Measurements from ENCODE around the gene MYCN. TPM values are rescaled to one million over a fixed set of nuclear protein-coding genes. Genes with fewer than 3 reads are reported as not detected.

Gene MYCN
- polyA plus RNA-seq, 1 donor (not counting 4 experiments of a cell fraction or from before 2014, with no cell fraction given): not detected

DNA sequence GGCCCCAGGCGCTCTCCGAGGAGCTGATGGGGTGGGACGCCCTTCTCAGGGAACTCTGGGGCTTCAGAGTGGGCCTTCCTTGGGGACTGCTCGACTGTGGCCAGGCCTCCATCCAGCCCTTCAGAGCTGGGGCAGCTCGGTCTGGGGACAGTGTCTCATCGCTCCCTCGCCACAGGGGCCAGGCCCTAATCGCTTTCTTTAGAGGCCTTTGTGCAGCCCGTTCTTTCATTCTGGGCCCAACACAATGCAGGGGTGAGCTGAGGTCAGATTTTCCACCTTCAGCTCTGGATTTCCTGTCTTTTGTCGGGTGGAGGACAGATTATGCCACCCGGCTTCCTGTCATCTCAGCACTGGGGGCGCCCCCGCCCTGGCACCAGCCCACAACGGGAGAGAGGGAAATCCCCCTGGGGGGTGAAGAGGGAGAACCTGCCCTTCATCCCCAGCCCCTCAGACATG lies 25.2 kb downstream of the MYCN start:
- H3K4me2 ChIP-seq (ENCODE audit: control insufficient read depth, extremely low read depth, insufficient read depth, low read depth, low read length): no peak overlapping the region
- H3K79me2 ChIP-seq (ENCODE audit: control insufficient read depth, insufficient read depth, low read length): no peaks in the 10 kb centered on the region
- DNase-seq (ENCODE audit: low read depth, low spot score) (no peak), FAIRE-seq (no peak)
- H3K36me3 ChIP-seq (ENCODE audit: control insufficient read depth in 2 of 2, extremely low read depth in 1 of 2, insufficient read depth in 2 of 2, low read length in 2 of 2): no peaks in the 10 kb centered on the region
- H3K27me3 ChIP-seq (ENCODE audit: control insufficient read depth, extremely low read depth, insufficient read depth, low read length): no peaks in the 10 kb centered on the region
- no peak overlapping the region for H3K27ac ChIP-seq (ENCODE audit: control insufficient read depth, insufficient read depth, low read length)
- no peak overlapping the region for H3K9ac ChIP-seq (ENCODE audit: control insufficient read depth, extremely low read depth, insufficient read depth, low read length)
- H4K20me1 ChIP-seq (ENCODE audit: control insufficient read depth, extremely low read depth, insufficient read depth, low read length): no peaks in the 10 kb centered on the region
- H2AFZ ChIP-seq (ENCODE audit: control insufficient read depth, low read length): no peak overlapping the region
- H3K9me3 ChIP-seq (ENCODE audit: control insufficient read depth, low read depth, low read length): no peaks in the 10 kb centered on the region
- H3K4me1 ChIP-seq (ENCODE audit: control insufficient read depth, extremely low read depth, insufficient read depth, low read length): no peaks in the 10 kb centered on the region
- TF ChIP-seq, protein P1, sequence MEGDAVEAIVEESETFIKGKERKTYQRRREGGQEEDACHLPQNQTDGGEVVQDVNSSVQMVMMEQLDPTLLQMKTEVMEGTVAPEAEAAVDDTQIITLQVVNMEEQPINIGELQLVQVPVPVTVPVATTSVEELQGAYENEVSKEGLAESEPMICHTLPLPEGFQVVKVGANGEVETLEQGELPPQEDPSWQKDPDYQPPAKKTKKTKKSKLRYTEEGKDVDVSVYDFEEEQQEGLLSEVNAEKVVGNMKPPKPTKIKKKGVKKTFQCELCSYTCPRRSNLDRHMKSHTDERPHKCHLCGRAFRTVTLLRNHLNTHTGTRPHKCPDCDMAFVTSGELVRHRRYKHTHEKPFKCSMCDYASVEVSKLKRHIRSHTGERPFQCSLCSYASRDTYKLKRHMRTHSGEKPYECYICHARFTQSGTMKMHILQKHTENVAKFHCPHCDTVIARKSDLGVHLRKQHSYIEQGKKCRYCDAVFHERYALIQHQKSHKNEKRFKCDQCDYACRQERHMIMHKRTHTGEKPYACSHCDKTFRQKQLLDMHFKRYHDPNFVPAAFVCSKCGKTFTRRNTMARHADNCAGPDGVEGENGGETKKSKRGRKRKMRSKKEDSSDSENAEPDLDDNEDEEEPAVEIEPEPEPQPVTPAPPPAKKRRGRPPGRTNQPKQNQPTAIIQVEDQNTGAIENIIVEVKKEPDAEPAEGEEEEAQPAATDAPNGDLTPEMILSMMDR (optimal IDR thresholded peaks at IDR 0.05 in 1 of 3, IDR thresholded peaks at IDR 0.05 in 1 of 3, conservative IDR thresholded peaks at IDR 0.05 in 1 of 3; ENCODE audit: extremely low read depth in 1 of 3, insufficient read depth in 2 of 3, low read length in 3 of 3): no peak
- TF ChIP-seq EZH2 (IDR thresholded peaks at IDR 0.05; ENCODE audit: low read length): no peak
- H3K9me1 ChIP-seq (ENCODE audit: control insufficient read depth, extremely low read depth, insufficient read depth, low read length): no peaks in the 10 kb centered on the region
- no peak overlapping the region for H3K4me3 ChIP-seq (ENCODE audit: control insufficient read depth in 2 of 3, extremely low read depth in 1 of 3, insufficient read depth in 2 of 3, low read depth in 1 of 3, low read length in 3 of 3)
- dilution Hi-C loops (cut with MboI; ENCODE audit: extremely low pct_ligation_motif_present, low sequenced_read_pairs): no loop called here

DNA sequence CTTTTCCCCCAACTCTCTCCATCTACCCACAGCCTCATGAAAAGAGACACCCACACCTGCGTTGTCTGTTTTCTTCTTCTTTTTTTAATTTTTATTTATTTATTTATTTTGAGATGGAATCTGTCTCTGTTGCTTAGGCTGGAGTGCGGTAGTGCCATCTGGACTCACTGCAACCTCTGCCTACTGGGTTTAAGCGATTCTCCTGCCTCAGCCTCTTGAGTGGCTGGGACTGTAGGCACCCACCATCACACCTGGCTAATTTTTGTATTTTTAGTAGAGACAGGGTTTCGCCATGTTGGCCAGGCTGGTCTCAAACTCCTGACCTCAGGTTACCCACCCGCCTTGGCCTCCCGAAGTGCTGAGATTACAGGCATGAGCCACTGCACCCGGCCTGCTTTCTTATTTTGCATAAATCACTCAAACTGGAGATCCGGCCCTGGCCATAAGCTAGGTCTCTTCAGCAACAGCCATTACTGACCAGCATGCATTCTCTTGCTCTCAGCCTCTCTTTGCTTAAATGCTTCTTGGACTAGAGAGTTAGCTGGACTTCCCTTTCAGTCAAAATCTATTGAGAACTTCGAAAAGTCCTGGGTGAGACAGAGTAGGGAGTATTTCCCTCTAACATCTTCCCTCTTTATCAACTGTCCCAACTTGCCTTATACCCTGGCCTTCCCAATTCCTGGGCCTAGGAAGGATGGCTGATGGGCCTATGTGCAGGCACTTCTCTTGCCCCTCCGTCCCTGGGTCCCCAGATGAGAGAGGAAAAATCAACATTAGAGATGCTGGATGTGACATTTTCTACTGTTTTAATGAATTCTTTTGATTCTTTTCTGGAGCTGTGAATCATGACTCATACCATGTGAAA lies 27.3 kb downstream of the MYCN start:
- no peaks in the 10 kb centered on the region for H3K9me3 ChIP-seq (ENCODE audit: control insufficient read depth, low read depth, low read length)
- no peak overlapping the region for H3K4me2 ChIP-seq (ENCODE audit: control insufficient read depth, extremely low read depth, insufficient read depth, low read depth, low read length)
- TF ChIP-seq EZH2 (IDR thresholded peaks at IDR 0.05; ENCODE audit: low read length): no peak
- H3K9ac ChIP-seq (ENCODE audit: control insufficient read depth, extremely low read depth, insufficient read depth, low read length): no peak overlapping the region
- no peaks in the 10 kb centered on the region for H3K36me3 ChIP-seq (ENCODE audit: control insufficient read depth in 2 of 2, extremely low read depth in 1 of 2, insufficient read depth in 2 of 2, low read length in 2 of 2)
- H3K9me1 ChIP-seq (ENCODE audit: control insufficient read depth, extremely low read depth, insufficient read depth, low read length): no peaks in the 10 kb centered on the region
- dilution Hi-C loops (cut with MboI; ENCODE audit: extremely low pct_ligation_motif_present, low sequenced_read_pairs): no loop called here
- H4K20me1 ChIP-seq (ENCODE audit: control insufficient read depth, extremely low read depth, insufficient read depth, low read length): no peaks in the 10 kb centered on the region
- H2AFZ ChIP-seq (ENCODE audit: control insufficient read depth, low read length): no peak overlapping the region
- H3K4me3 ChIP-seq (ENCODE audit: control insufficient read depth in 2 of 3, extremely low read depth in 1 of 3, insufficient read depth in 2 of 3, low read depth in 1 of 3, low read length in 3 of 3): no peak overlapping the region
- DNase-seq (ENCODE audit: low read depth, low spot score): no peak
- H3K27ac ChIP-seq (ENCODE audit: control insufficient read depth, insufficient read depth, low read length): no peak overlapping the region
- no peak for FAIRE-seq
- no peaks in the 10 kb centered on the region for H3K27me3 ChIP-seq (ENCODE audit: control insufficient read depth, extremely low read depth, insufficient read depth, low read length)
- H3K79me2 ChIP-seq (ENCODE audit: control insufficient read depth, insufficient read depth, low read length): no peaks in the 10 kb centered on the region
- H3K4me1 ChIP-seq (ENCODE audit: control insufficient read depth, extremely low read depth, insufficient read depth, low read length): no peaks in the 10 kb centered on the region

All from keratinocyte (primary cell).